H1 (cell line): ENCODE results near the gene ZNF620. TPM values are rescaled to one million over a fixed set of nuclear protein-coding genes. Genes with fewer than 3 reads are reported as not detected.

Experiments
- CTCF ChIA-PET: fragments of 300-600 bp; sonication (Branson Sonifier 250); formaldehyde crosslinking; loops from one replicate; lab custom pipeline; 2021; ENCODE audit not compliant: partially characterized antibody; lab: Charles Lee
- POLR2A ChIA-PET: fragments of 300-600 bp; sonication (Branson Sonifier 250); formaldehyde crosslinking; loops from one replicate; lab custom pipeline; 2021; ENCODE audit warnings: inconsistent platforms; ENCODE audit not compliant: partially characterized antibody; lab: Charles Lee
- DNase-seq, 2 experiments: peaks; one replicate each; pipeline versions ENCODE4 v3.0.0 to v3.0.0-alpha.2; 2010 to 2022; ENCODE audit warnings: low spot score in 2 of 2, low read depth in 1 of 2, mixed read lengths in 1 of 2
- FAIRE-seq: peaks from 2 replicates; lab custom pipeline; 2011; peaks lifted over from hg19 to GRCh38; lab: Jason Lieb, UNC
- H2AFZ ChIP-seq: 2 replicates; pipeline ENCODE4 v1.8.1; 2012; ENCODE audit warnings: low read length, inconsistent platforms
- H2AK5ac ChIP-seq: 2 replicates; pipeline ENCODE4 v1.6.1; 2013; ENCODE audit warnings: low read depth, low read length
- H2BK120ac ChIP-seq: replicated peaks from 2 replicates; pipeline ENCODE3; 2013; ENCODE audit warnings: low read depth, low read length, inconsistent platforms
- H2BK12ac ChIP-seq: 2 replicates; pipeline ENCODE4 v1.6.1; 2013; ENCODE audit warnings: low read depth, low read length
- H2BK15ac ChIP-seq: 2 replicates; pipeline ENCODE4 v1.6.1; 2013; ENCODE audit warnings: low read length
- H2BK20ac ChIP-seq: 2 replicates; pipeline ENCODE4 v1.6.1; 2013; ENCODE audit warnings: low read length
- H2BK5ac ChIP-seq: 2 replicates; pipeline ENCODE4 v1.6.1; 2013; ENCODE audit warnings: low read depth, low read length
- H3K14ac ChIP-seq: 2 replicates; pipeline ENCODE4 v1.6.1; 2013; ENCODE audit warnings: inconsistent platforms; ENCODE audit not compliant: insufficient read length
- H3K18ac ChIP-seq: 2 replicates; pipeline ENCODE4 v1.6.1; 2013; ENCODE audit warnings: low read length; ENCODE audit errors: extremely low read depth
- H3K23ac ChIP-seq: 2 replicates; pipeline ENCODE4 v1.6.1; 2013; ENCODE audit warnings: inconsistent platforms; ENCODE audit not compliant: insufficient read length
- H3K23me2 ChIP-seq: 2 replicates; pipeline ENCODE4 v1.6.1; 2013; ENCODE audit warnings: low read depth, low read length
- H3K27ac ChIP-seq: 2 replicates; pipeline ENCODE4 v1.6.1; 2011; ENCODE audit warnings: low read depth, low read length, inconsistent platforms
- H3K27me3 ChIP-seq, 4 experiments: replicated peaks in 1 of 4; 1 replicate in 1 of 4; 2 replicates in 3 of 4; pipeline versions ENCODE4 v1.6.1 to v1.8.1; 2011 to 2013; ENCODE audit warnings: low read length in 3 of 4, mild to moderate bottlenecking in 3 of 4, inconsistent platforms in 2 of 4, mixed read lengths in 2 of 4, moderate library complexity in 1 of 4; ENCODE audit not compliant: control insufficient read depth in 3 of 4, insufficient read depth in 3 of 4; ENCODE audit errors: extremely low read depth in 1 of 4
- H3K36me3 ChIP-seq, 4 experiments: 2 replicates each; pipeline versions ENCODE4 v1.6.1 to v1.8.1; 2011 to 2013; ENCODE audit warnings: mild to moderate bottlenecking in 4 of 4, low read length in 3 of 4, moderate library complexity in 2 of 4, control low read depth in 1 of 4, inconsistent platforms in 1 of 4; ENCODE audit not compliant: insufficient read depth in 4 of 4, control insufficient read depth in 2 of 4
- H3K4ac ChIP-seq: replicated peaks from 2 replicates; pipeline ENCODE3; 2013; ENCODE audit warnings: low read length, low read depth, mixed read lengths, inconsistent platforms; ENCODE audit not compliant: insufficient read length
- H3K4me1 ChIP-seq, 4 experiments: replicated peaks in 1 of 4; 1 replicate in 1 of 4; 2 replicates in 3 of 4; pipeline versions ENCODE4 v1.6.1 to v1.8.1; 2011 to 2013; ENCODE audit warnings: low read length in 3 of 4, inconsistent platforms in 2 of 4, mixed read lengths in 1 of 4; ENCODE audit not compliant: insufficient read depth in 4 of 4, control insufficient read depth in 3 of 4
- H3K4me2 ChIP-seq, 2 experiments: 2 replicates each; pipeline versions ENCODE4 v1.6.1 to v1.8.1; 2011 to 2013; ENCODE audit warnings: low read depth in 2 of 2, low read length in 2 of 2, control low read depth in 1 of 2, inconsistent platforms in 1 of 2, mild to moderate bottlenecking in 1 of 2; ENCODE audit not compliant: insufficient read depth in 1 of 2
- H3K4me3 ChIP-seq, 4 experiments: fragments of 200-600, 300-600 bp in 1 of 4; sonication (generic), shearing (Covaris generic), sonication (Bioruptor Twin) in 1 of 4; 2 replicates each; pipeline versions ENCODE4 v1.5.1 to v1.8.1; 2011 to 2016; ENCODE audit warnings: low read length in 4 of 4, low read depth in 3 of 4, control low read depth in 2 of 4, inconsistent platforms in 2 of 4, mild to moderate bottlenecking in 2 of 4, mixed read lengths in 1 of 4, moderate library complexity in 1 of 4; ENCODE audit not compliant: insufficient read depth in 2 of 4; ENCODE audit errors: extremely low read depth in 1 of 4
- H3K56ac ChIP-seq: replicated peaks from 2 replicates; pipeline ENCODE3; 2013; ENCODE audit warnings: low read depth, mild to moderate bottlenecking, mixed read lengths, low read length, inconsistent platforms; ENCODE audit not compliant: insufficient read length
- H3K79me1 ChIP-seq: 2 replicates; pipeline ENCODE4 v1.6.1; 2013; ENCODE audit warnings: low read depth, low read length, control low read depth
- H3K79me2 ChIP-seq, 2 experiments: 2 replicates each; pipeline versions ENCODE4 v1.6.1 to v1.8.1; 2012 to 2013; ENCODE audit warnings: low read length in 2 of 2, mild to moderate bottlenecking in 2 of 2, inconsistent platforms in 1 of 2; ENCODE audit not compliant: insufficient read depth in 2 of 2, control insufficient read depth in 1 of 2
- H3K9ac ChIP-seq, 4 experiments: replicated peaks in 1 of 4; 1 replicate in 1 of 4; 2 replicates in 3 of 4; pipeline versions ENCODE4 v1.6.1 to v1.8.1; 2011 to 2013; ENCODE audit warnings: low read depth in 3 of 4, low read length in 3 of 4, control low read depth in 2 of 4, mild to moderate bottlenecking in 2 of 4, moderate library complexity in 2 of 4, inconsistent platforms in 1 of 4; ENCODE audit errors: extremely low read depth in 1 of 4
- H3K9me3 ChIP-seq, 2 experiments: 2 replicates each; pipeline versions ENCODE4 v1.6.1 to v1.8.1; 2012 to 2013; ENCODE audit warnings: mild to moderate bottlenecking in 2 of 2, moderate library complexity in 2 of 2, control low read depth in 1 of 2, inconsistent platforms in 1 of 2, low read depth in 1 of 2, low read length in 1 of 2, mixed read lengths in 1 of 2; ENCODE audit not compliant: insufficient read depth in 2 of 2
- H4K20me1 ChIP-seq, 2 experiments: replicated peaks in 1 of 2; 2 replicates each; pipeline versions ENCODE3 to v1.8.1; 2011 to 2013; ENCODE audit warnings: inconsistent platforms in 2 of 2, low read length in 2 of 2, mild to moderate bottlenecking in 1 of 2; ENCODE audit not compliant: insufficient read depth in 2 of 2, control insufficient read depth in 1 of 2
- H4K5ac ChIP-seq: 2 replicates; pipeline ENCODE4 v1.6.1; 2013; ENCODE audit warnings: low read length, low read depth, mixed read lengths, inconsistent platforms; ENCODE audit not compliant: insufficient read length
- H4K8ac ChIP-seq: 2 replicates; pipeline ENCODE4 v1.8.0; 2013; ENCODE audit warnings: mild to moderate bottlenecking, moderate library complexity, low read length, inconsistent platforms; ENCODE audit not compliant: insufficient read depth; ENCODE audit errors: extremely low read depth
- H4K91ac ChIP-seq: replicated peaks from 2 replicates; pipeline ENCODE3; 2013; ENCODE audit warnings: low read length, mixed read lengths, inconsistent platforms; ENCODE audit not compliant: insufficient read length
- RBBP5 ChIP-seq: IDR thresholded peaks from 2 replicates; pipeline ENCODE4 v1.7.1; 2012; ENCODE audit warnings: low read depth, mild to moderate bottlenecking, inconsistent platforms, low read length, moderate library complexity, borderline replicate concordance
- SIRT6 ChIP-seq: IDR thresholded peaks from one replicate; pipeline ENCODE4 v1.7.1; 2012; ENCODE audit warnings: low read length, inconsistent platforms
- WGBS, 2 experiments: shearing (Covaris generic) in 1 of 2; methylation state at CpG; one replicate each; pipeline versions ENCODE4 v1.1.6 to v1.1.7; 2013 to 2015; ENCODE audit warnings: low lambda C conversion rate in 2 of 2, mixed read lengths in 2 of 2, inconsistent platforms in 1 of 2, low coverage in 1 of 2, missing lambda C conversion rate in 1 of 2; ENCODE audit not compliant: insufficient replicate concordance in 2 of 2, insufficient coverage in 1 of 2, insufficient read length in 1 of 2; ENCODE audit errors: extremely low coverage in 1 of 2, missing lambda C conversion rate in 1 of 2; 5-methylcytosine and 5-hydroxymethylcytosine counted together
- polyA plus RNA-seq, 7 experiments: library from polyadenylated mRNA; depleted of rRNA in 3 of 7; stranded (reverse) in 5 of 7; unstranded in 2 of 7; fragments of >200 nt in 5 of 7; fragments of 200-250 nt in 2 of 7; gene quantifications; 1 replicate in 5 of 7; 2 replicates in 1 of 7; 4 replicates in 1 of 7; pipeline versions ENCODE4 v1.2.1 to v1.2.3, GENCODE V29; 2011 to 2013; ENCODE audit warnings: missing spikeins in 2 of 7, mixed read lengths in 2 of 7
- total RNA-seq: library from RNA; stranded (reverse); fragmentation: NEBNext Ultra II Directional; extraction: Animal tissue kit (Norgen Biotek cat#: 25700); gene quantifications from 2 replicates; pipeline ENCODE4 v1.2.1, GENCODE V29; 2021

Gene ZNF620
- total and polyA plus RNA-seq, 2 of the 8 experiments (the other 6 are each of a cell fraction or from before 2014, with no cell fraction given) = 5.1 to 20.2 TPM

GRCh38 chr3:40470701-40471100 is 35.1 kb upstream of the ZNF620 start:
- no peaks in the 10 kb centered on the region for H3K27me3 ChIP-seq
- H2BK20ac ChIP-seq = no peak overlapping the region
- H4K20me1 ChIP-seq = peaks cover 1 to 2% of the 10 kb centered on the region in 2 experiments
- H4K5ac ChIP-seq = no peak overlapping the region
- H3K27ac ChIP-seq = no peak overlapping the region
- no peak overlapping the region for H3K4me3 ChIP-seq
- H3K4me2 ChIP-seq = no peak overlapping the region
- H2BK15ac ChIP-seq = no peak overlapping the region
- H3K14ac ChIP-seq = no peak overlapping the region
- H3K4me1 ChIP-seq = no peaks in the 10 kb centered on the region
- POLR2A ChIA-PET = interaction anchor here (1.0 to 10.2 kb wide), 2 partner anchors 12 to 1061 kb away, joined by 3 to 64 read pairs; partner anchors contain the start of gene RPL14
- no peak overlapping the region for H2BK120ac ChIP-seq
- no peak overlapping the region for H4K8ac ChIP-seq
- no peak overlapping the region for H2BK12ac ChIP-seq
- FAIRE-seq = no peak
- no peak overlapping the region for H2BK5ac ChIP-seq
- no peak overlapping the region for H3K18ac ChIP-seq
- H3K4ac ChIP-seq = no peak overlapping the region
- no peaks in the 10 kb centered on the region for H3K9me3 ChIP-seq
- no peak overlapping the region for H3K56ac ChIP-seq
- H3K36me3 ChIP-seq = peaks cover 0 to 8% (median 0%) of the 10 kb centered on the region in 4 experiments; a peak in 1 of 8 replicates
- CTCF ChIA-PET = interaction anchor here (0.7 to 0.9 kb wide), 2 partner anchors 12 to 24 kb away, joined by 3 read pairs; no protein-coding TSS in a partner anchor
- H3K79me1 ChIP-seq = no peaks in the 10 kb centered on the region
- H3K23me2 ChIP-seq = no peaks in the 10 kb centered on the region
- H2AFZ ChIP-seq = no peak overlapping the region
- 79% methylated on average over 4 of the region's 4 CpGs; no CpG with 5 or more reads in 1 of the 2 experiments for WGBS, 2 experiments
- no peak overlapping the region for H4K91ac ChIP-seq
- H3K79me2 ChIP-seq = no peaks in the 10 kb centered on the region
- DNase-seq = no peak
- no peak overlapping the region for H3K23ac ChIP-seq
- no peak overlapping the region for H3K9ac ChIP-seq
- H2AK5ac ChIP-seq = no peak overlapping the region
- TF ChIP-seq SIRT6 (no peak), RBBP5 (no peak)
